HG03196 (cell line): ENCODE measurements around the gene COX6A1.
A peak's percentile ranks its signal among the peaks of the same experiment; 100 is the strongest.
"Not testable (repeated sequence)": the region's sequence is repeated elsewhere in the genome, so short reads cannot be mapped to it uniquely, and the experiment has no call there.

Experiments used
- ATAC-seq: cut with Tn5 transposase; IDR thresholded peaks from one replicate; pipeline ENCODE4 v1.9.1; 2021; ENCODE audit not compliant: unreplicated experiment

The COX6A1 gene

DNA sequence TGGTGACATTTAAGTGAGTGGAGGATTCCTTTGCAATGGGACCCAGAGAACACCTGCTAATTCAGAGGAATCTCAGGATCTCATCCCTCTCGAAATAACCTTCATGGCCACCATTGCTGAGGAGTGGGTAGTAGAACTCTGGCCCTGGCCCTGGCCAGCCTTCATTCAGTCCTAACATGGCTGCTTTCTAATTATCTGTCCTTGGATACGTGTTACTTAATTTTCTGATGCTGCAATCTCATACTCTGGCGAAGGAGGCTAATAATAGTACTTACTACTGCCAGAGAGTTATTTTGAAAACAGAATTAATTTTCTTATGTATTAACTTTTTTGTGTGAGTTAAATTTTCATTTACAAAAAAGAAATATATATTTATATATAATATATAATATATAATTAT is 12.1 kb upstream of the COX6A1 start:
- no peak for ATAC-seq

DNA sequence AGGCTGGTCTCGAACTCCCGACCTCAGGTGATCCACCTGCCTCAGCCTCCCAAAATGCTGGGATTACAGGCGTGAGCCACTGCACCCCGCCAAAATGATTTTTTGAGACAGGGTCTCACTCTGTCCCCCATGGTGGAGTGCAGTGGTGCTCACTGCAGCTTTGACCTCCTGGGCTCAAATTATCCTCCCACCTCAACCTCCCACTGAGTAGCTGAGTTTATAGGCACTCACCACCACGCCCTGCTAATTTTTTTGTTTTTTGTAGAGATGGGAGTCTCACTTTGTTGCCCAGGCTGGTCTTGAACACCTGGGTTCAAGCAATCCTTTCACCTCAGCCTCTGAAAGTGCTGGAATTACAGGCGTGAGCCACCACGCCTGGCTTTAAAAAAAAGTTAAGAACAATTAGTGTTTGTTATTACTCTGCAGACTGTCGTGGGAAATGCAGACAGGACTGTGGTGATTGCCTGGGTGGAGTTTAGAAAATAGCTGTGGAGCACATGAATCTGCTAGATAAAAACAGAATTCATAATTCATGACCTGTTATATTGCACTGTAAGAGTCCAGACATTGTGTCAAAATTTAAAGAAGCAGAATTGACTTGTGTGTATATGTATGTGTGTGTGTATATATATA is 9.2 kb upstream of the COX6A1 start:
- ATAC-seq: no peak

DNA sequence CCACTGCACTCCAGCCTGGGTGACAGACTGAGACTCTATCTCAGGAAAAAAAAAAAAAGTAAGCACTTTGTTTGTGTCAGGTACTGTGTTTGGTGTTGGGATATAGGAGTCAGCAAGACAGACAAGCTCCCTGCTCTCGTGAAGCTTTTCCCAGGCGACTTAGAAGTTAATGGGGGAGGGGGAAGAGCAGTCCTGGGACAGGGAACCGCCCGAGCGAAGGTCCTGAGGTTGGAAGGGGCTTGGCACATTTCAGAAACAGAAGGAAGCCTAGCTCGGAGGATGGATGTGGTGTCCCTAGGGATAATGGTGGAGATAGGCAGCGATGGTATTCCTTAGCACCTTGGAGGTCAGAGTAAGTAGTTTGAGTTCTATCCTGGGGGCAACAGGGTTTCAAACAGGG is 8.5 kb upstream of the COX6A1 start:
- no peak for ATAC-seq

DNA sequence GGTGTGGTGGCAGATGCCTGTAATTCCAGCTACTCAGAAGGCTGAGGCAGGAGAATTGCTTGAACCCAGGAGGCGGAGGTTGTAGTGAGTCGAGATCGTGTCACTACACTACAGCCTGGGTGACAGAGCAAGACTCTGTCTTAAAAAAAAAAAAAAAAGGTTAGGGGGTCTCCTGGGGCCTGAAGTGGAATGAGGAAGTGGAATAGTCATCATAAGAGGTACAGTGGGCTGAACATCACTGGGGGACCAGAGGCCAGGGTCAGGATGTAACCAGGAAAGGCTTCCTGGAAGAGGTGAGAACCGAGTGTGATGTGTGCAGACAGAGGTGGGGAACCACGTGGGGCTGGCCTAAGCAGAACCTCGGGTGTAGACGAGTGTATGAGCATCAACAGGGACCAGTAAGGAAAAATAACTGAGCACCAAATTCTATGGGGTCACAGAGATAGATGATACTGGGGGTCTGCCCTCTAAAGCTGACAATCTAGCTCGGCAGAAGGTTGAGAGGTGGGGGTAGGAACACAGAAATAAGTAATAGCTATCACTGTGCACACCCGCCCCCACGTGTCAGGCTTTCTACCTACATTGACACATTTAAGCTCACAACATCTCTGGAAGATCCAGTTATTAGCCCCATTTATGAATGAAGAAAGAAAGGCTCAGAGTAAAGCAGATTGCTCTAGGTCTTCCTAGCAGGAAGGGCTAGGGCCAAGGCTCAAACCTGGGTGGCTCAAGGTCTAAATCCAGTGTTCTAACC is 5.0 kb upstream of the COX6A1 start:
- ATAC-seq: no peak

DNA sequence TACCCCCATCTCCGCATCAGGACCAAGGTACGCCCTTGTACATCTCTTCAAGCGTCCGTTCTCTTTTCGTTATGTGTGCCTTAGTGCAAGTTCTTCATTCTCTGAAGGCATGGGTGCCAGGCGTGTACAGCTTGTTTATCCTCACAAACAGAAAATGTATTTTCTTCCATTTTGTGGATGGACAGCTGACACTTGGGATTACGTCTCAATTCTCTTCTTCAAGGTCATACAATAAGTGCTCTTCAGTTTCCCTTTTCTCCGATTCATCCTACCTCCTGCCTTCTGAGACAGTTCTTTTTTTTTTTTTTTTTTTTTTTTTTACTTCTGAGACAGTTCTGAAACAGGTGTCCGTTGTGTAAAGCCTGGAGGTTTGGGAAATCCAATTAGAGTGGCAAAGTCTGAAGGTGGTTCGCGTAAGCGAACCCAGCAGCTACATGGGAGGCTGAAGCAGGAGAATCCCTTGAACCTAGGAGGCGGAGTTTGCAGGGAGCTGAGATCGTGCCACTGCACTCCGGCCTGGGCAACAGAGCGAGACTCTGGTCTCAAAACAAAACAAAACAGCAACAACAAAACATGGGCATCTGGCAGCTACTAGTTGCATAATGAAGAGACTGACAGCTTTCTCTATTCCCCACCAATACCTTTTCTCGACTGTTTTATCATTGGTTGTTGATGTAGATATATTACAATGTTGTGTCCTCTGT is 734 bp downstream of the COX6A1 start:
- ATAC-seq: no peak

DNA sequence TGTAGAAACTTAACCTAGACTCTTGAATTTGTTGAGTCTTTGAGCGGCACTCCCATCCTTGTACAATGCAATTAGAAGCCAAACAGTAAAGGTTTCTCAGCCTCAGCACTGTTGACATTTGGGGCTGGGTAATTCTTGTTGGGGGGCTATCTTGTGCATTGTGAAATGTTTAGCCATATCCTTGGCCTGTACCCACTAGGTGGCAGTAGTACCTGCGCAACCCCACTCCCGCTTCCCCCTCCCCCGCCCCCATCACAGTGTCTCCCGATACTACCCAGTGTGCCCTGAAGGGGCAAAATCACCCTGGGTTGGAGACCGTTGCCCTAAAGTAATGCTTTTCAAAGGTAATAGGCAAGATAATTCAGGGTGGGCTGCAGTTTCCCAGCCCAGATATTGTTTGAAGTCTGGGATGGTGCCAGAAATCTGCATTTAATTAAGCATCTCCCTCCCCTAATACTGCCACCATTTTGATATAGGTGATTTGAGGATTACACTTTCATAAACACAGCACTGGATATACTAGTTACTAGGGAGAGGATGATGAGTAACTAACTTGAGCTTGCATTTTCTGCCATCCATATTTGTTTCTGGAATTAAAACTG is 1.8 kb downstream of the COX6A1 start:
- no peak for ATAC-seq

DNA sequence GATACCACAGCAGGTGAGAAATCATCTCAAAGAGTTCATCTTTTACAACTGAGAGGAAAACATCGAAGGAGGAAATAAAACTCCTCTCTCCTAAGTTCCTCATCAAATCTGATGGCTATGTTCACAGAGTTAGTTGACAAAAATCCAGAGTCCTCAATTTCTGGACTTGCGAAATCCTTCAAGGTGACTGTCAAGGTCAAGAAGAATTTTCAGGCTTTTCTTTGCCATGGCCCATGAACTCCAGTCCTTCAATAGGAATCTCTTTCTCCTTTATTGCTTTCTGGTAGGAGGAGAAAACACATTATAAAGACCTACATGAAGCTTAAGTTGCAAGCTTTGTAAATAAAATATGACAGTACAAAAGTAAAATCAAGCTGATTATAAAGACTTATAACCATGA is 6.8 kb downstream of the COX6A1 start:
- ATAC-seq: no peak

DNA sequence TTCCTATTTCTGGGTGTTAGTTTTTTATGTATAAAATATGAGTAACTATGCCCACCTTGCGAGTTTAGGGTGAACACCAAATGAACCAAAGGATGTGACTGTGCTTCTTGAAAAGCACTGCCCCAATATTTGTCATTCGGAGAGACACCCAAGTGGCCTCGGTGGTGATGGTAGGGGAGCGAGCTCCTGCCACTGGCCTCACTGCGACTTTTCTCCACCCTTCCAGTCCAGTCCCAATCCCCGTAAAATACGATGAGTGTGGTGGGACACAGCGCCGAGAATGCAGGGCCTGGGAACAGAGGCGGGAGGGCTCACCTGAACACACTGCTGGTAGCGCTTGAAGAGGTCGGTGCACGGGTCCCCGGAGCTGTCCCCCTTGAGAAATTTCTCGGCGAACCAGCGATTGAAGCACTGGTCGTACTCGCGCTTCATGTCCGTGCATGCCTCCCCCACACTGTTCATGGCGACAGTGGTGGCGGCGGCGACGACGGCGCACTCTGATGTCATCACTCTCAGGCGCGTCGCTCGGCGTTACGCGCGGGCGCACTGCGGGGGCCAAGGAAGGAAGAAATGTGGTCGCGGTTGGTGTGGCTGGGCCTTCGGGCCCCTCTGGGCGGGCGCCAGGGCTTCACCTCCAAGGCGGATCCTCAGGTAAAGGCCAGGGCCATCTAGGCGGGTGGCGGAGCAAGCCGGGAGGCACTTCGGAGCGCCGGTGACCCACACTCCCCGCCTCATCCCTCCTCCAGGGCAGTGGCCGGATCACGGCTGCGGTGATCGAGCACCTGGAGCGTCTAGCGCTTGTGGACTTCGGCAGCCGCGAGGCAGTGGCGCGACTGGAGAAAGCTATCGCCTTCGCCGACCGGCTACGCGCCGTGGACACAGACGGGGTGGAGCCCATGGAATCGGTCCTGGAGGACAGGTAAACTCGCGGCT is 8.3 kb downstream of the COX6A1 start, which contains the start of the genes GATC and TRIAP1:
GATC (plus strand) TSS at position 534 of the 933 bp plus-strand sequence; CDS start at position 571, 37 bp downstream.
TRIAP1 (minus strand) TSS at position 474 of the 933 bp plus-strand sequence; CDS start at position 462, 12 bp downstream.
- ATAC-seq: peak; percentile 84

DNA sequence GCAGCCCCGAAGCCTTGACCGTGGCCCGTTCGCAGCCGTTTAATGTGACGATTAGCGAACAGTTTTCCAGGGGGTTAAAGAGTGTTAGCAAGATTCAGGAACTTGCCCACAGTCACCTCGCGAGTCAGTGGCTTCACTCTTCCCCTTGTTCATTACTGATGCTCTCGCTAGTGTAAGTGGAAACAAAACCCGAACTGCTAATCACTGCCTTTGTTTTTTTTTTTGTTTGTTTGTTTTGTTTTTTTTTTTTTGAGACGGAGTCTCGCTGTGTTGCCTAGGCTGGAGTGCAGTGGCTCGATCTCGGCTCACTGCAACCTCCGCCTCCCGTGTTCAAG is 8.9 kb downstream of the COX6A1 start:
- ATAC-seq: not testable (repeated sequence)

DNA sequence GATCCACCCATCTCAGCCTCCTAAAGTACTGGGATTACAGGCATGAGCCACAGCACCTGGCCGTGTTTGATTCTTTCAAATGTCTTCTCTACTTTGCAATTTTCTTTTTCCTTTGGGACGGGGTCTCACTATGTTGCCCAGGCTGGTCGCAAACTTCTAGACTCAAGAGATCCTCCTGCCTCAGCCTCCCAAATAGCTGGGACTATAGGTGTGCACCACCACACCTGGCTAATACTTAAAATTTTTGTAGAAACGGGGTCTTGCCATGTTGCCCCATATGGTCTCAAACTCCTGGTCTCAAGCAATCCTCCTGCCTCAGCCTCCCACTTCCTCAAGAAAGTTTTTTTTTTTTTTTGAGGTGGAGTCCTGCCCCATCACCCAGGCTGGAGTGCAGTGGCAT is 10.1 kb downstream of the COX6A1 start:
- ATAC-seq: no peak

DNA sequence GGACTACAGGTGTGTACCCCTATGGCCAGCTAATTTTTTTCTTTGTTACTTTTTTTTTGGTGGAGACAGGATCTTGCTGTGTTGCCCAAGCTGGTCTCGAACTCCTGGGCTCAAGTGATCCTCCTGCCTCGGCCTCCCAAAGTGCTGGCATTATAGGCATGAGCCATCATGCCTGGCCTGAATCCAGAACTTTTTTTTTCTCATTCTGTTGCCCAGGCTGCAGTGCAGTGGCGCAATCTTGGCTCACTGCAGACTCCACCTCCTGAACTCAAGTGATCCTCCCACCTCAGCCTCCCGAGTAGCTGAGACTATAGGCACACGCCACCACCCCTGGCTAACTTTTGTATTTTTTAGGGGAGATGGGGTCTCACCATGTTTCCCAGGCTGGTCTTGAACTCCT is 14.6 kb downstream of the COX6A1 start:
- ATAC-seq: not testable (repeated sequence)

DNA sequence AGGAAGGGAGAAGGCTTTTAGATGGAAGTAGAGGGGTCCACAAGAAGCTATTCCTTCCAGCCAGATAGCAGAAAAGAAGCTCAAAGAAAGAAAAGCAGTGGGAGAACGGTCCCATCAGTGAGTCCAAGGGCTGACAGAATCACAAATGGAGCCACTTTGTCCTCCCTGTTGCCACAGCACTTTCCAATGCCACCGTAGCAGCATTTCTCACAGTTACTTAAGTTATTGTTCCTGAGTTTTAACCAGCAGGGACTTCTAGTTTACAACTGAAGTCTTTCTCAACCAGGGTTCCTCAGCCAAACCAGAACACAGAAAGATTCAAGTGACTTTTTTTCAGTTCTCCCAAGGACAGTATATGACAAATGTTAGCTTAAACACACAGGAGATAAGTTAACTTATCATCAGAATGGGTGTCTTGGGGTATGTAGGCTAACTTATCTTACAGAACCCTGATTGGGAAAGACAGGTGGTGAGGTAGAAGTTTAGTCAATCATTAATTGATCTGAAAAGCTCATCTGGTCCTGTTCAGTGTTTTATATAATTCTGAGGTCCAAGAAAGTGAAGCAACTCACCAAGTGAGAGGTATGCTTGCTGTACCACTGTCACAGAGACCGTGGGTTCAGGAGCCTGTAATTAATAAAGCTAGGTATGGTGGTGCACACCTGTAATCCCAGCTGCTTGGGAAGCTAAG is 15.3 kb downstream of the COX6A1 start:
- no peak for ATAC-seq

DNA sequence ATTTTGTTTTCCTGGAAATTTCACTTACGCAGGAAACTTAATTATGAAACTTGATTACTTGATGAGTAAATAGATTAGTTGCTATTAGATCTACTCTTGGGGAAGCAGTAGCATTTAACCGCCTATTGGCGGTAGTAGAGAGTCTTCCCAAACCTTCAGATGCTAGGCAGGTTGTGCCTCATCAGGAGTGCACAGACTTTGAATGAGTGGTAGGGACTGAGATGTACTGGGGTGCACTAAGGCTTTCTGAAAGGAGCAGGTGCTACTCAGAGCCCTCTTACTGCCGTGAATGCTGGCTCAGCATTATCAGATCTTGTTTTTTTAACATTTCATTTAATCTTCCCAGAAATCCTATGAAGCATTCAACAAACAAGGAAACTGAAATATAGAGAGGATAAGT is 16.1 kb downstream of the COX6A1 start:
- no peak for ATAC-seq

DNA sequence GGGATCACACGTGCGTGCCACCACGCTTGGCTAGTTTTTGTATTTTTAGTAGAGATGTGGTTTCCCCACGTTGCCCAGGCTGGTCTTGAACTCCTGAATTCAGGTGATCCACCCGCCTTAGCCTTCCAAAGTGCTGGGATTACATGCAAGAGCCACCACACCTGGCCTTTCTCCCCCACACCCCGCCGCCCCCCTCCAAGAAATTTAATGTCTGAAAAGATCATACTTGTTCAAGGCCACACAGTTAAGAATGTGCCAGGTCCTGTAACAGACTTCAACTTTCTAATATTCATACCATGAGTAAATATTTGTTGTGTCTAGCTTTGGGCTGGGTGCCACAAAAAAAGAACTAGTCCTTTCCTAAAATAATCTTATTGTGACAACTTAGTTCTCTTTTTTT is 17.4 kb downstream of the COX6A1 start:
- ATAC-seq: no peak

DNA sequence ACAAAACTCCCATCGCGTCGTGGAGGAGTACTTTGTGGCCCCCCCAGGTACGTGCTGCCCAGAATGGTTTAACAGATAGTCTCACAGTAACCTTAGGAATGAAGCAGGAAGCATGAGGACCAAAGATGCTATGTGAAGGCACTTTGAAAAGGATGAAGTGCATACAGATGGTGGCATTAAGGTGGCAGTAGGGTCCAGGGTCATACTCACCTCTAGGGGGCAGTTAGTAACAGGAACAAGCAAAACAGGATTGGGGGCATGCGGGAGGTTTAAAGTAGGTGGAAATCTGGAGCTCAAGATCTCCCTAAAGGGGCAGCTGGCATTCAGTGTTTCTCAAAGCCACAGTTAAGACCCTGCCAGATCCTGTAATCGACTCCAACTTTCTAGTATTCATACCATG is 19.2 kb downstream of the COX6A1 start:
- ATAC-seq: no peak

DNA sequence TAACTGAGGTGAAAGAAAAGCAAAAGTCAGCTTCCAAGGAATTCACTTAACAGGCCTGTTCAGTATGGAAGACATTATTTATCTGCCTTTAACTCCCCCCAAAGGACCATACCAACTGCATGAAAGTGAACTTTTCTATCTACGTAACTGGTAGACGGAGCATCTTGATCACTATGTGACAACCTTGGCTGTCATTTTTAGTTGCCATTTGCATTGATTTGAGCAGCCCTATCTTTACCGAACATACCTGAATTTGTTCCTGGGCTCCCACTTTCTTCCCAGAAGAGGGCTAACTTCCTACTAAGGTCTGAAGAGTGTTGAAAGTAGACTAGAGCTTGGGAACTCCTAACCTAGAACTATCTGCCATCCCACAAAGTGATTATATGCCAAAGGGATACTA is 22.2 kb downstream of the COX6A1 start:
- no peak for ATAC-seq

DNA sequence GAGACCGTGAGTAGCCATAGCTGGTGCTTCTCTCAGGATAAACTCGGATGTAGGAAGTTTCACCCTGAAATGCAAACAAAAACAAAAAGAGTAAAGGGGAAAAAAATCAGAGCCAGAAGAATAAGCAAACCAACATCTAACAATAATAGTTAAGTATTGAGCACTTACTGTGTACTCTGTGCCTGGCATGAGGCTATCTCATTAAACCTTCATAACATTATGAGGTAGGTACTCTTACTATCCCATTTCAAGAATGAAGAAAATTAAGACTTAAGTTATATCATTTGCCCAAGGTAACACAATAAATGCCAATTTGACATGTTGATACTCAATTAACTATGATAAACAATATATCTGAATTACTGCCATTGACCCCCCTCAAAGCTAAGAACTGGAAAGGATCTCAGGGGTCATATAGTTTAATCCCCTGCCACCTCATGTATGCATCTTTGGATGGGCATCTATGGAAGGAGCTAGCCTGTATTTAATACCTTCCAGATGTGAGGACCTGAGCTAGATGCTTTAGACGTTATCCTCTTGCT is 24.3 kb downstream of the COX6A1 start:
- ATAC-seq: no peak

DNA sequence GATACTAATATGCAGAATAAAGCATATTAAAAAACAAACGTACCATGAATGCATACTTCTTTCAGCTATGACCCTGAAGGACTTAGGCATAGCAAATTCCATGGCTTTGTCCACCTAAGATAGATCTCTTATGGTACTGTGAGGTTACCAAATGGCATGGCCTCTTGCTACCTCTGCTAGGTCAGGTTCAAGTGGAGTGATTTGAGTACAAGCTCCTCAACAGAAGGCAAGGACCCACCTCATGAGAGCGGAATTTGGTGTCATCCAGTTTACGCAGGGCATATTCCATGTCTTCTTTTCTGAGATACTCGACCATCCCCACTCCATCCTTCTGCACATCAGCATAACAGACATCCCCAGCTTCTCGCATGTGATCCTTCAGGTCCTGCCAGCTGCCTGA is 25.8 kb downstream of the COX6A1 start:
- ATAC-seq: no peak

DNA sequence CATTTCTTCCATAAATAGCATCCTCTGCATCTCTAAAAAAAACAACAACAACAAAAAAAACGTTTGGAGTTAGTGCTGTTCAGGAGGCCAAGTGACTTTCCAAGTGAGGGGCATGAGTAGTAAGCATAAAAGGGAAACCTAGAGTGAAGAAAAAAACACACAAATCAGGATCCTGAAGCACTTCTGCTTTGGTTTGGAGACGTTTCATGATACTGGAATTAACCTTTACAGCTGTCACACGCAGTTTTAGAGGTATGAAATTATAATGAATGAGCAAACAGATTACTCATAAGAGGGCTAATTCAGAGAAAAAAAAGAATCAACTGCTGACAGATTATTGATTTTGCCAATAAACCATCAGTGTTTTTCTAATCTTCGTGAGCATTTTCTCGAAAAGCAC is 27.8 kb downstream of the COX6A1 start:
- no peak for ATAC-seq
